ENCODE results near the gene FRMPD4. TPM values are rescaled to one million over a fixed set of nuclear protein-coding genes. Genes with fewer than 3 reads are reported as not detected.

The FRMPD4 gene
- total RNA-seq, 1 experiment from 2014 or later: 0.24 TPM

- peak; percentile 33 for DNase-seq (ENCODE audit: low read depth)
These were observed 620.0 kb downstream of the FRMPD4 start for GRCh38 chrX:12758291-12758690.

- no peak for DNase-seq (ENCODE audit: low read depth)
These were observed 629.6 kb downstream of the FRMPD4 start for GRCh38 chrX:12767856-12768255.

GRCh38 chrX:12768491-12768890, 630.2 kb downstream of the FRMPD4 start:
- no peak for DNase-seq (ENCODE audit: low read depth)

GRCh38 chrX:12770440-12770839, 632.2 kb downstream of the FRMPD4 start:
- peak; percentile 18 for DNase-seq (ENCODE audit: low read depth)

GRCh38 chrX:12771445-12772069, 633.3 kb downstream of the FRMPD4 start:
- peak; percentile 35 for DNase-seq (ENCODE audit: low read depth)
